KMS-11 (cell line): Measurements from ENCODE around the gene ZNF185.

Experiments used
- H2AFZ ChIP-seq: fragments of 200-600 bp; sonication (generic); 2 replicates; pipeline ENCODE4 v1.6.1; 2016; ENCODE audit warnings: antibody characterized with exemption, mixed run types, low read depth
- H3K27ac ChIP-seq: fragments of 200-600 bp; sonication (generic); 2 replicates; pipeline ENCODE4 v1.6.1; 2016; ENCODE audit warnings: mild to moderate bottlenecking, mixed run types
- H3K27me3 ChIP-seq: fragments of 200-600 bp; sonication (generic); 2 replicates; pipeline ENCODE4 v1.6.1; 2017; ENCODE audit warnings: mild to moderate bottlenecking, low read depth, mixed run types, moderate library complexity; ENCODE audit not compliant: insufficient read depth
- H3K36me3 ChIP-seq: fragments of 200-600 bp; sonication (generic); 2 replicates; pipeline ENCODE4 v1.6.1; 2017; ENCODE audit warnings: mild to moderate bottlenecking, mixed run types; ENCODE audit not compliant: insufficient read depth
- H3K4me1 ChIP-seq: fragments of 200-600 bp; sonication (generic); 2 replicates; pipeline ENCODE4 v1.6.1; 2016; ENCODE audit warnings: mild to moderate bottlenecking, low read depth, mixed run types; ENCODE audit not compliant: poor library complexity, severe bottlenecking
- H3K4me2 ChIP-seq: fragments of 200-600 bp; sonication (generic); 2 replicates; pipeline ENCODE4 v1.7.0; 2016; ENCODE audit warnings: mild to moderate bottlenecking, mixed run types
- H3K4me3 ChIP-seq: fragments of 200-600 bp; sonication (generic); IDR thresholded peaks from 2 replicates; pipeline ENCODE4 v1.6.1; 2017; ENCODE audit warnings: low read depth, low read length, mixed read lengths; ENCODE audit not compliant: insufficient read depth
- H3K79me2 ChIP-seq: fragments of 200-600 bp; sonication (generic); 2 replicates; pipeline ENCODE4 v1.6.1; 2016; ENCODE audit warnings: low read depth, mixed run types; ENCODE audit not compliant: insufficient read depth
- H3K9ac ChIP-seq: fragments of 200-600 bp; sonication (generic); 2 replicates; pipeline ENCODE4 v1.6.1; 2016; ENCODE audit warnings: mild to moderate bottlenecking, mixed run types
- H4K20me1 ChIP-seq: fragments of 200-600 bp; sonication (generic); 2 replicates; pipeline ENCODE4 v1.6.1; 2016; ENCODE audit warnings: mild to moderate bottlenecking, mixed run types; ENCODE audit not compliant: insufficient read depth
- TF ChIP-seq, protein P1 (sequence below): fragments of 200-600 bp; sonication (generic); conservative IDR thresholded peaks from 2 replicates; pipeline ENCODE4 v1.6.1; 2017; ENCODE audit warnings: low read depth, mild to moderate bottlenecking, antibody characterized with exemption, low read length, moderate library complexity, mixed read lengths

ZNF185 gene

DNA sequence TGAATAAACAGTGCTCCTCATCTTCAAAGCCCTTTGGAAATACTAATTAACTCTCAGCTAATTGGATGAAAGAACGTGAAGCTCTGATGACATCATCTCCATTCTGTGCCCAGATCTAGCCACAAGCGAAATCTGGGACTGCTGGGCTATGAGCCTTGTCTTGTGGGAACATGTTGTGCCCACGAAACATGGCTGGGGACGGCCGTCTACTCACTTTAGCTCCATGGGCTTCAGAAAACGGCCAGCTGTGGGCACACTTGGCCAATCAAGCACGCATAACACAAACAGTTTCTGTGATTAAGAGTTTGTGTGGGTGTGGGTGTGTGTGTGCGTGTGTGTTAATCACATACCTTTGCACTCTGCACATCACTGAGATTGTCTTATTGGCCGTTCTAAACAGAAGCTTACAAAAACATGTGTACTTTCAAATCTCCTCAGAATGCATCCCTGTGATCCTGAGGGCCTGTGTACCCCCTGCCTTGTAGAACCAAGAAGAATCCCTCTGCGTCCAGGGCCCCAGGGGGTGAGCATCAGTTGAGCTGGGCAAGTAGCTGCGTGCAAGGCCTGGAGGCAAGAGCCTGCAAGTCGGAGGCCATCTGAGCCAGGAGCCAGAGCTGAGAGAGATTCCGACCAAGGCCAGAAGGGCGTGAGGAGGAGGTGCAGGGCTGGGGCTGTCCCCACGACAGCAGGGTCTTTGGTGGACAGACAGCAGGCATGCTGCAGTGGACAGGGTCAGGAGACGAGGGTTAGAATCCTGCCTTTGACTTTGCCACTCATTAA is 18.7 kb upstream of the ZNF185 start:
- Histone ChIP-seq H3K27me3 (no peaks in the 10 kb centered on the region), H4K20me1 (no peaks in the 10 kb centered on the region), H3K4me1 (no peaks in the 10 kb centered on the region), H3K79me2 (no peaks in the 10 kb centered on the region), H2AFZ (no peak overlapping the region), H3K9ac (no peak overlapping the region), H3K27ac (no peak overlapping the region), H3K36me3 (no peaks in the 10 kb centered on the region), H3K4me2 (no peak overlapping the region), H3K4me3 (no peak overlapping the region)
- TF ChIP-seq, protein P1, sequence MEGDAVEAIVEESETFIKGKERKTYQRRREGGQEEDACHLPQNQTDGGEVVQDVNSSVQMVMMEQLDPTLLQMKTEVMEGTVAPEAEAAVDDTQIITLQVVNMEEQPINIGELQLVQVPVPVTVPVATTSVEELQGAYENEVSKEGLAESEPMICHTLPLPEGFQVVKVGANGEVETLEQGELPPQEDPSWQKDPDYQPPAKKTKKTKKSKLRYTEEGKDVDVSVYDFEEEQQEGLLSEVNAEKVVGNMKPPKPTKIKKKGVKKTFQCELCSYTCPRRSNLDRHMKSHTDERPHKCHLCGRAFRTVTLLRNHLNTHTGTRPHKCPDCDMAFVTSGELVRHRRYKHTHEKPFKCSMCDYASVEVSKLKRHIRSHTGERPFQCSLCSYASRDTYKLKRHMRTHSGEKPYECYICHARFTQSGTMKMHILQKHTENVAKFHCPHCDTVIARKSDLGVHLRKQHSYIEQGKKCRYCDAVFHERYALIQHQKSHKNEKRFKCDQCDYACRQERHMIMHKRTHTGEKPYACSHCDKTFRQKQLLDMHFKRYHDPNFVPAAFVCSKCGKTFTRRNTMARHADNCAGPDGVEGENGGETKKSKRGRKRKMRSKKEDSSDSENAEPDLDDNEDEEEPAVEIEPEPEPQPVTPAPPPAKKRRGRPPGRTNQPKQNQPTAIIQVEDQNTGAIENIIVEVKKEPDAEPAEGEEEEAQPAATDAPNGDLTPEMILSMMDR = no peak

DNA sequence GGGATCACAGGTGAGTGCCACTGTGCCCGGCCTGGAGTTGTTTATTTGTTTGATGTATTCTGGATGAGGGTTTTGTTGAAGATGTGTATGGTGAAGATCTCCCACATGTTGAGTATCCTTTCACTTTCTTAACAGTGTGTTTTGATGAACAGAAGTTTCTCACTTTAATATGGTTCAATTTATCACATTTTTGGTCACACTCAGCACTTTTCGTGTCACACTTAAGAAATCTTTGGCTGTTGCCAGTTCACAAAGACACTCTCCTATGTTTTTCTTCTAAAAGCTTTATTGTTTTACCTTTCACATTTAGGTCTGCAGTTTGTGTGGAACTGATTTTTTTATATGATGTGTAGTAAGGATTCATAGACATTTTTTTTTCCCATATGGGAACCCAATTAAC is 16.6 kb upstream of the ZNF185 start:
- no peak overlapping the region for H3K4me2 ChIP-seq
- H3K27me3 ChIP-seq = no peaks in the 10 kb centered on the region
- H3K36me3 ChIP-seq = no peaks in the 10 kb centered on the region
- H3K9ac ChIP-seq = no peak overlapping the region
- no peak overlapping the region for H3K4me3 ChIP-seq
- H3K27ac ChIP-seq = no peak overlapping the region
- TF ChIP-seq, protein P1 = no peak
- no peaks in the 10 kb centered on the region for H3K4me1 ChIP-seq
- H3K79me2 ChIP-seq = no peaks in the 10 kb centered on the region
- H2AFZ ChIP-seq = no peak overlapping the region
- no peaks in the 10 kb centered on the region for H4K20me1 ChIP-seq

DNA sequence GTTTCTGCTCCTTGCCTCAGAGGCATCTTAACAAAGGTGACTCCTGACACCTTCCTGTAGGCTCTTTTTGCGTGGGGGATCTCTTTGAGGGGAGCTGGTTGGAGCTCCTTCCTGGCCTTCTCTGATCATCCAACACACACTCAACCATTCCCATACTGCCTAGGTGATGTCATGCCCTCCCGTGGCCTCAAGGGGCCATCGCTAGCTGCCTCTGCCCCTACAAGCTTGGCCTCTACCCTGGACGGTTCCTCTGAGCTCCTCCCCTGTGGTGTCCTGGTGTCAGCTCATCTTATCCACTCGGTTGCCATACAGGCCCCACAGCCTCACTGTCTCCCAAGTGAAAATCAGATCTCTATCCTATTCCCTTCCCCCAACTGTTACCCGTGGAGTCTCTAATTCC is 13.7 kb upstream of the ZNF185 start:
- no peak overlapping the region for H3K4me3 ChIP-seq
- H3K36me3 ChIP-seq = no peaks in the 10 kb centered on the region
- no peak overlapping the region for H2AFZ ChIP-seq
- no peak overlapping the region for H3K9ac ChIP-seq
- no peaks in the 10 kb centered on the region for H3K79me2 ChIP-seq
- H3K27me3 ChIP-seq = no peaks in the 10 kb centered on the region
- H4K20me1 ChIP-seq = no peaks in the 10 kb centered on the region
- H3K27ac ChIP-seq = no peak overlapping the region
- TF ChIP-seq, protein P1 = no peak
- no peaks in the 10 kb centered on the region for H3K4me1 ChIP-seq
- no peak overlapping the region for H3K4me2 ChIP-seq

DNA sequence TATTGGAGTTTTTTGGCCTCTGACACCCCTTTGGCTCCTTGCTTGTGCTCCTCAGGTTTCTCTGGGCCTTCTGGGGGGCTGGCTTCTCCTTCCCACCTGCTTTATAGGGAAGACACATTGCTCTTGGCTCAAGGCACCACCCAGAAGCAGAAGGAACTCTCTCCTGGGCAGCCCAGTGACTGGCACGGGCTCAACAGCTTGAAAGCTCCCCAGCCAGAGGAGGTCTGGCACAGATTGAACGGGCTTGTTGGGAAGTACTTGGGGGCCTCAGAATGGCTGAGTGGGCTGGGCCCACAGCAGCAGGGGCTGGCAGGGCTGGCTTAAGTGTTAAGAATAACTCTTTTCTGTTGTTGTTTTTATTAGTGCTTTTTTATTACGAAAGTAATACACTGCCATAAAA is 11.2 kb upstream of the ZNF185 start:
- no peak overlapping the region for H2AFZ ChIP-seq
- H3K27me3 ChIP-seq = no peaks in the 10 kb centered on the region
- no peaks in the 10 kb centered on the region for H3K79me2 ChIP-seq
- H3K27ac ChIP-seq = no peak overlapping the region
- H3K9ac ChIP-seq = no peak overlapping the region
- no peaks in the 10 kb centered on the region for H4K20me1 ChIP-seq
- H3K4me3 ChIP-seq = no peak overlapping the region
- no peak overlapping the region for H3K4me2 ChIP-seq
- H3K36me3 ChIP-seq = no peaks in the 10 kb centered on the region
- TF ChIP-seq, protein P1 = no peak
- H3K4me1 ChIP-seq = no peaks in the 10 kb centered on the region
